NCI-H2196 treated with DMSO at 0.1 percent for 48 hours (cell line): ENCODE data around the gene ASPSCR1.

Source experiments
- DNase-seq: peaks from one replicate; lab custom pipeline; 2025; ENCODE audit not compliant: unreplicated experiment; lab: John Stamatoyannopoulos, UW

Gene ASPSCR1

GRCh38 chr17:82064433-82065192 is 87.2 kb downstream of the ASPSCR1 start:
- peak; percentile 42 for DNase-seq

GRCh38 chr17:82065193-82065637 is 87.8 kb downstream of the ASPSCR1 start:
- DNase-seq, result no peak

GRCh38 chr17:82065638-82066303 is 88.3 kb downstream of the ASPSCR1 start, which contains the start of gene DUS1L:
Gene DUS1L, minus strand, starts transcription at chr17:82065804. Its CDS starts 745 bp downstream, at chr17:82065059.
- peak; percentile 23 for DNase-seq
